Measurements from ENCODE around the gene ZDHHC11B.
"Not testable (repeated sequence)": the region's sequence is repeated elsewhere in the genome, so short reads cannot be mapped to it uniquely, and the experiment has no call there.

The ZDHHC11B gene

DNA sequence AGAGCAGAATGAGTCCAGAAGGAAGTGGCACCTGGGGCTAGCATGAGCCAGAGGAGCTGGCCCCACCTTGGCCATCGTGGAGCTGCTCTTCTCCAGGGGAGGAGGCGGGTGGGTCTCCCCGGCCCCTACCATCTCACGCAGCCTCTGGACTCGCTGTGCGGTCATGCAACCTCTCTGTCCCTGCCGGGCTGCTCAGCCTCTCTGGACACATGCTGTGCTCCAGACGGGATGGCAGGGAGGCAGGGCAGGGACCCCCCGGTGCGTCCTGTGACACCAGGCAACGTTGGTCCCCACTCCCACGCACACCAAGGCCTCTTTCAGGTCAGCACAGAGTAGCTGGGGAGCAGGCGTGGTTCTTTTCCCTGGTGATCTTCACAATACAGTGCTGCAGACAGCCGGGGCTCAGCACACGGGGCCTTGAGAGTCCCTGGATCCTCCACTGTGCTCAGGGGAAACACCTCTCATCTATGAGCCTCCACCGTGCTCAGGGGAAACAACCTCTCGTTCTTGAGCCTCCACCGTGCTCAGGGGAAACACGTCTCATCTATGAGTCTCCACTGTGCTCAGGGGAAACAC, 30.9 kb downstream of the ZDHHC11B start:
- not testable (repeated sequence) for DNase-seq (ENCODE audit: low read depth in 2 of 2)

DNA sequence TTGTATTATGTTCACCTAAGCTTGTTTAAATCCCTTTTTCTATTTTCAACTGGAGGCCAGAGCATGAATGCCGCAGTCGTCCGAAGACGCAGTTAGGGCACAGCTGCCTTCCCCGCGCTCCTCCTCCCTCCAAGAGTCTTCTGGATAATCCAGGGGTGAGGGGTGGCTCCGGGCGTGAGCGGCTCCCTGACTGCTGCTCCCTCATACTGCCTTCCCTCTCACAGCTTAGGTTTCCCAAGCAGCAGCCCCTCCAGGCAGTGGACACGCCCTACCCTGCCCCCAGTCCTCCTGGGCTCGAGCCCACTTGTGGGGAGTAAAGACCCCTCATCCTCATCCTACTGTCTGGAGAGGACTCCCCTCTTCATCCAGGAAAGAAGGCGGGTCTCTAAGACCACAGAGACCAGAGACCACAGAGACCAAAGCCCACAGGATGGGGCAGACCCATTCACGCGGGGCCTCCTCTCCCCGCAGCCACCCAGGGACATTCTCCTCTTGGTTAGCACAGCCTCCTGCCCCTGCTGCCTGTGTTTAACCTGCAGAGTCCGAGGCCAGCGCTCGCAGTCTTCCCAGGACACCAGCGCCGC, 31.9 kb downstream of the ZDHHC11B start:
- not testable (repeated sequence) for DNase-seq (ENCODE audit: low read depth in 2 of 2)

DNA sequence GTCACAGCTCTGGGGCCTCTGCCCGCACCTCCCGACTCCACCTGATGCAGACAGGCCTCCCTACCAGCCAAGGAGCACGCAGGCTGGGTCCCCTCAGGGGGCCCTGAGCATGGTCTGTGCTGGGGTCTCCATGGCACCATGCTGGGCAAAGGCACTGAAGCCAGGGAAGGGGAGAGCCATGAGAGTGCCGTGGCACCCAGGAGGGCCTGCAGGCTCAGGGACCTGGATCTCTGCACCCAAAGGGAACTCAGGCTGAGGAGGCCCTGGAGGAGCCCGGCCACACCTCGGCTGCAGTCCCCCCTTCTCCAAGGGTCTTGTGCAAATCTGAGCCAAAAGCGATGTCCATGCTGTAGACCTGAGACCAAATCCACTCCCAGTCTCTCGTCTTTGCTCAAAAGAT, 32.5 kb downstream of the ZDHHC11B start:
- DNase-seq (ENCODE audit: low read depth in 2 of 2): not testable (repeated sequence)

DNA sequence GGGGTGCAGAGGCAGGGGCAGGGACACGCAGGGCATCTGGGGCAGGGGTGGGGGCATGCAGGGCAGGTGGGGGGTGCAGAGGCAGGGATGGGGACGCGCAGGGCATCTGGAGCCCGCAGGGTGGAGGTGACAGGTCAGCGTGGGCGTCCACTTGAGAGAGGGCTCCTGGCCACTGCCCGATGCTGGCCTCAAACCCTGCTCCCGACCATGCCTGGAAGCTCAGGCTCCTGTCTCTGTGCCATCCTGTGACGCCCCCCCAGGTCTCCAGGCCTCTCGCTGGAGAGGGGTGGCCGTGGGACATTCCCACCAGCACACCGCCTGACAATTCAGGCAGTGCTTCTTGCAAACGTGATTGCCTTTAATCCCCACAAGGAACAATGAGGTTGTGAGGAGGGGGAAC, 33.0 kb downstream of the ZDHHC11B start:
- DNase-seq (ENCODE audit: low read depth in 2 of 2): no peak

DNA sequence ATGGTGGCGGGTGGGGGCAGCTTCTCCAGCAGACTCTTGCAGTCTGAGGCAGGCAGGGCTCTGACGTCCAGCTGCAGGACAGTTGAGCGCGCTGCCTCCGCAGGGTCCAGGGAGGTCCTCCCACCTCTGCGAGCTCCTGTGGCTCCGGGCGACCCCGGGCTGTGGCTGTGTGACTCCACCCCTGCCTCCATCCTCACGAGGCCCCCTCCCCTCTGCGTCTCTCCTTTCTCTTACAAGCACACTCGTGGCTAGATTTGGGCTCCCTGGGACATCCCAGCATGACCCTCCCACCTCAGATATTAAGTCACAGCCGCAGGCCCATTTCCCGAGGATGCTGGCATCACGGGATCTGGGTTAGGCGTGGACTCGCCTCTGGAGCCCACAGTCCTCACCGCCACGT, 34.3 kb downstream of the ZDHHC11B start:
- not testable (repeated sequence) for DNase-seq (ENCODE audit: low read depth in 2 of 2)

DNA sequence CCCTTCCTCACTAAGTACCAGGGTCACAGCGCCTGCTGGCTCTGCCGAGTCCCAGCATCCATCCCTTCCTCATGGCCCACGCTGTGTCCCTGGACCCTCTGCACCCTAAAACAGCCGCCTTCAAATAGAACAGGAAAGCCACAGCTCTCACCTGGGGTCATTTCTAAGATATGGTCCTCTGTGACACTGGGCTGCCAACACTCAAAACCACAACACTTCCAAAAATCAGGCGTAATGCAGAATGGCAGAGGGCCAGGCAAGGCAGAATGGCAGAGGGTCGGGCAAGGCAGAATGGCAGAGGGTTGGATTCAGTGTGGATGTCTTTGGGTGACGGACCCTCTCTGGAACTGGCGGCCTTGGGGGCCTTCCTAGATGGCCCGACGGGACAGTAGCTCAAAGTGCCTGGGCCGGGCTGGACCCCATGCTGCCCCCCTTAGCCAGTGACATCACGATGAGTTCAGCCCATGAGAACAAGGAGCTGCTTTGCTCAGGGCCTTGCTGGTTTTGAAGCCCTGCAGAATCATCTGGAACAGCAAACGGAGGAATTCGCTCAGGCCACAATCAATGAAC, 35.3 kb downstream of the ZDHHC11B start:
- no peak for DNase-seq (ENCODE audit: low read depth in 2 of 2)

DNA sequence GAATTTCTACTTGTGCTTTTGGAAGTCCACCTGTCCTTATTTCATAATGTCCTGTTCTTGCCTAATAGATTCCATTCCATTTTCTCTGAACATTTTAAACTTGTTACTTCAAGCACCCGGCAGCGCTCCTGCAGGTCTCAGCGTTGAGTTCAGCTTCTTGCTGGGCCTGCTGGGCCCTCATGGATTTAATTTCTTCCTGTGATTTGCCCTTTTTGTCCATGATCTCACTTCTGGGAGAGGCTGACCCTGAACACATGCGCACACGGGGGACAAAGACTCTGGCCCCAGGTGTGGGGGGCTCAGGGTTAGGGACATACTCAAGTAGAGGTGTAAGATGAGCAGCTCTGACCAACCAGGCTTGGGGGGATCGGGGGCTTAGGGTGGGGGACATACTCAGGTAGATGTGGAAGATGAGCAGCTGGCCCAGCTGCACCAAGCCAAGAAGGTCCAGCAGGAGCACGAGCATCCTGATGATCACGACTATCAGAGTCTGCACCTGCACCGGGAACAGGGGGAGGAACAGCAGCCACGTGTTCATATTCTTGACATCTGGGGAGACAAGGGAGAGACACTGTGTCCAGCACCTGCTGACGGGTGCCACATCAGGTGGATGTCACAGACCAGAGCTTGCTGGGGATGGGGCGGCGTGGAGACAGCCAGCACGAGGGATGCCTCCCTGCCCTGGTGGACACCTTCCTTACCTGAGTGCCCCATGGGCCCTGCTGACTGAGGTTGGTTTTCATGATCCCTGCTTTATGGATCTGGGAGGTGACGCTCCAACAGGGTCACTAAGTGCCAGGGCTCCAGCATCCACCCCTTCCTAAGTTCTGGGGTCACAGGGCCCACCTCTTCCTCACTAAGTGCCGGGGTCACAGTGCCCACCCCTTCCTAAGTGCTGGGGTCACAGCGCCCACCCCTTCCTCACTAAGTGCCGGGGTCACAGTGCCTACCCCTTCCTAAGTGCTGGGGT, 36.2 kb downstream of the ZDHHC11B start:
- not testable (repeated sequence) for DNase-seq (ENCODE audit: low read depth in 2 of 2)

DNA sequence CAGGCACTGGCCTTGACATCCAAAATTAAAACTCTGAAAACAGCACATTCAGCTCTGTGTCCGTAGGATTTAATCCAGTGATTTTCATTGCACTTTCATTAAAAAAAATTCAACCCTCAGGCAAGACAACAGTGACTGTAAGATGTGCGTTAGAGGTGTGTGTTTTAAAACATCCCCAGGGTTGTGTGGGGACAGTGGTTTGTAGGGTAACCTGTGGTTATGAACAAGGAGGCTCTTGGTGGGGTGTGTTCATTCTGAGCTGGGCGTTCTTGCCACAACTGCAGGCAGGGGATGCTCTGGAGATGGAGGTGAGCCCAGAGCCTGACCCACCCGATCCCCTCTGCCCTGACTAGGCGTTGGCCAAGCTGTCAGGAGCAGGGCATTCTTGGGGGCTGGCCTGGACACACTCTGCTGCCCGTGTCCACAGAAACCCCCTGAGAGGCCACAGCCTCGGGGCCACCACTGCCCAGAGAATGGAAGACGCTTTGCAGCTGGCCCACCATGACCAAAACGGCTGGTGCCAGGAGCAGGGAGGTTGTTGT, 37.2 kb downstream of the ZDHHC11B start:
- not testable (repeated sequence) for DNase-seq (ENCODE audit: low read depth in 2 of 2)

DNA sequence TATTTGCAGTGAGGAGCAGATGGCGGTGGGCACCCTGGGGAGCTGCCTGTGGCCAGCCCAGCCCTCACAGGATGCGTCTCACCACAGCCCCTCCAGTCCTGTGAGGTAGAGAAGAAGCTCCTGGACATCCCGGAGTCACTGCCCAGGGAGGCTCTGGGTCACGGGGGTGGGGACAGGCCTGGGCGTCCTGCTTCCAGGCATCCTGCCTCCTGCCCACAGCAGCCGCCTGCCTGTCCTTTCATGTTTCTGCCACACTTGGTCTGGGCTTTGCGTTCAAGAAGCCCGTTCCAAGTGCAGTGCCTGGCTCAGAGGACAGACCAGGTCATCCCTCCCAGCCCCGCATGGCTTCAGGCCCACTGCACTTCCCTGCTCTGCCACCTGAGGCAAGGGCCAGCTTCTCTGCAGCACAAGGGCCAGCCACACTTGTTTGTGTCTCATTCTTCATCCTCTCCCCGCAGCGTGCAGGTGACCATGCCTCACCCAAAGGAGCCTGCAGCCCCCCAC, 38.2 kb downstream of the ZDHHC11B start:
- no peak for DNase-seq (ENCODE audit: low read depth in 2 of 2)

DNA sequence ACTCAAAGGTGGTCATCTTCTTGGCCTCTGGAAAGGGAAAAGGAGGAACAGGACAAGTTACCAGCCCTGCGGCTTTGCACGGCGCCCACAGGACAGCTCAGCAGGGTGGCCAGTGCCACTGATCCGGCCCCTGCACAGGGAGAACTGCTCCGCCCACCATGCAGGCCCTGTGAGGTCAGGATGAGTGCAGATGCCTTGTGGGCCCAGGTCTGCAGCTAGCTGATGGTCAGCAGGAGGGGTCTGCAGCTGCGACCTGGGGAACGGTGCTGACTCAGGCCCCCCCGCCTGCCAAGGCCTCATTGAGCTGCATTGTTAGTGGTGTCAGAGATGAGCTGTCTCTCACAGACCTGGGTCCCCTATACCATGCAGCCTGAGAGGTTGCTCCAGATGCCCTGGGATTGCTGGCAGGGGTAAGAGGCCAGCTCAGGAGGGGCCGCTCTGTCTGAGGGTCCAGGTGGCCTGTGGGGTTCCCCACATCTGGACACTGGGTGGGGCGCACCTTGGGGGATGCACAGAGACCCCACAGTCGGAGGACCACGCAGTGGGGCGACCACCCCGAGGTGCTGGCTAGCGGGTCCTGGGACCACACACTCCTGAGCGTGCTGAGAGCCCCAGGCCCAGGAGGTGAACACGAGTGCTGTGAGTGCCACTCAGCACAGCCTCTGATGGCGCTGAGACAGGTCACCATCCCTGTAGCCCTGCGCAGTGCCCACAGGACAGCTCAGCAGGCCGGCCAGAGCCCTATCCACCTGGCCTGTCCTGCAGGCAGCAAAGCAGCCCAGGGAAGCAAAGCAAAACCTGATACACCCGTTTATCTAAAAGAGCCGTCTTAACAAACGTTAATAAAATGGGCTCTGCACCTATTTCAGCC, 39.0 kb downstream of the ZDHHC11B start:
- DNase-seq (ENCODE audit: low read depth in 2 of 2): not testable (repeated sequence)

DNA sequence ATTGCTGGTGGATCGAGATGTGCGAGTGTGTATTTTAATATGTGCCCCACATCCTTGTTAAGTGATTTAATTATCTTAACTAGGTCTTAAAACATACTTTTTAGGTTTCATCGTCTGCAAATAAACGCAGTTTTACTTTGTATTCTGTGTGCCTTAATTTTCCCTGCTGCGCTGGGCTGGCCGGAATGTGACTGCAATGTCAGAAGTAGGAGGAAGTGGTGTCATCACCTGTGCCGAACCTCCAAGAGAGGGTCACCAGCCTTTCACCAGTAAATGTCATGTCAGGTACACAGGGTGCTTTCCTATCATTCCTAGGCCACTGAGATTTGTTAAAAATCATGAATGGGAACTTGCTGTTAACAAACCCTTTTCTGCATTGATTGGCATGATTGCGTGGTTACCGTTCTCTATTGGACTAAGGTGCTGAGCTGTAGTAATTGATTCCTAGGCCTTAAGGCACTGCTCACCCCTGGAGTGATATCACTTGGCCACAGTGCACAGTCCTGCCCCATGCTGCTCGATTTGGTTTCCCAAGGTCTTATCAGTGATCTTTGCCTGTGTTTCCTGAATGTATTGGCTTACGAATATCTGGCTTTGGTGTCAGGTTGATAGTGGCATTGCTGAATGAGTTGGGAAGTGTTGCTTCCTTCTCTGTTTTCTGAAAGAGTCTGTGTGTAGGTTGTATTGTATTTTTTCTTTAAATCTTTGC, 40.7 kb downstream of the ZDHHC11B start:
- not testable (repeated sequence) for DNase-seq (ENCODE audit: low read depth in 2 of 2)

DNA sequence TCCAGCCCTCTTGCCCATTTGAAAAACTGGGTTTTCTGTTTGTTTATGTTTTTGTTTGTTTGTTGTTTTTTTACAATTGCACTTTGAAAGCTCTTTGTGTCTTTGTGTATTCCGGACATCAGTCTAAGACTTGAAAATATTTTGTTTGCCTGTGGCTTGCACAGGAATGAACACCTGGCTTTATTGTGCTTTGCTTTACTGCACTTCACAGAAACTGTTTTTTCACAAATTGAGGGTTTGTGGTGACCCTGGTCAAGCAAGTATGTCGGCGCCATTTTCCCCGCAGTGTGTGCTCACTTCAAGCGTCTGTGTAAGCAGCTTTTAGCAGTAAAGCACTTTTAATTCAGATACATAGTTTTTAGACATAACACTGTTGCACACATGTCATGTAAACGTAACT, 42.3 kb downstream of the ZDHHC11B start:
- DNase-seq (ENCODE audit: low read depth in 2 of 2): not testable (repeated sequence)

DNA sequence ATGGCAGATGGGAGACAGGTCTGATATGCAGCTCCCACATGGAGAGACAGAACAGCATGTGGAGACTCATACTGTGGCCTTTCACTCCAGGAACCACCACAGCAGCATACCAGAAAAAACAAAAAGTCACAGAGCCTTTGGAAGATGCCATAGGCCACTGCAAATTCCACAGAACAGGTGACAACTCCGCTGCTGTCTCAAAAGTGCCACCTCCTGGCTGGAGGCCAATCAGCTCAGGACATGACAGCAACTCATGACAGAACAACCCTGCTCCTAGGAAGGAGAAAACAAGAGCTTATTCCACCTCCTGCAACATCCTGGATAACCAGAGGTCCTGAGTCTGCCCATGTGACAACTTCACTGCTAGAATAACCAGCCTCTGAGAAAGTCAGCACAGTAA, 50.4 kb downstream of the ZDHHC11B start:
- not testable (repeated sequence) for DNase-seq (ENCODE audit: low read depth in 2 of 2)

DNA sequence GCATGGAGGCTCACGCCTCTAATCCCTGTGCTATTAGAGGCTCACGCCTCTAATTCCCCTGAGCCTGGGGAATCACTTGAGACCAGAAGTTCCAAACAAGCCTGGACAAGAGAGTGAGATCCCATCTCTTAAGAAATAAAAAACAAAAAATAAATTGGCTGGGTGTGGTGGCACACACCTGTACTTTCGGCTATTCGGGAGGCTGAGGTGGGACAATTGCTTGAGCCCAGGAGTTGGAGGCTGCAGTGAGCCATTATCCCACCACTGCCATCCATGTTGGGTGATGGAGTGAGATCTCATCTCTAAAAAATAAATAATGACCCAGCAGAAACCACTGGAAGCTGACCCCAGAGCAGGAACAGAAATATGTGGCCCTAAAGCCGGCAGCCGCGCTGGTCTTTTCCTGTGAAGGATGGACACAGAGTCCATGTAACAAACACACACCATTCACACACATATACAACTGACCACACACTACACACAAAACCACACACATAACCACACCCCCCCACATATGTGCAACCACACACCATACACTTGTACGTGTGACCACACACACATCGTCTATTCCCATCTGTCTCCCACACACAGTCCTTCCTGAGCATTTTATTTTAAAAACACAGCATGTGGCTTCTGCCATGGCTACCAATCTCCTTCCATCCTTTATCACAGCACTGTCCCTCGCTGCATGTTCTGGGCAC, 51.6 kb downstream of the ZDHHC11B start:
- not testable (repeated sequence) for DNase-seq (ENCODE audit: low read depth in 2 of 2)

DNA sequence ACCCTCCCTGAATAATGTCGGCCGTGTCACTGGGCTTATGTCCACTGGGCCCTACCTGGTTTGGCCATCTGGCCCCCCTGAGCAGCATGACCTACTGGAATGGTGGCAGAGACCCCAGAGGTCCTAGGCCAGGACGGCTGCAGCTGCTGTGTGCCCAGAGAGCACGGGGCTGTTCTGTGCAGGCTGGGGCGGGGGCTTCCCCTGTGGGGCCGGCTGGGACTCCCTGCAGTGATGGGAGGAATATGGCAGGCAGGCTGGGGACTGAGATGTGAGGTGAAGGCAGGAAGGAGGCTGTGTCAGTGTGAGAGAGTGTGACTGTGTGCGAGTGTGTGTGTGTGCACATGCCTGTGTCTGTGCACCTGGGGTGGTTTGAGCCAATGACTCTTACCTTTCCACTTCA, 55.3 kb downstream of the ZDHHC11B start:
- DNase-seq (ENCODE audit: low read depth in 2 of 2): not testable (repeated sequence)

DNA sequence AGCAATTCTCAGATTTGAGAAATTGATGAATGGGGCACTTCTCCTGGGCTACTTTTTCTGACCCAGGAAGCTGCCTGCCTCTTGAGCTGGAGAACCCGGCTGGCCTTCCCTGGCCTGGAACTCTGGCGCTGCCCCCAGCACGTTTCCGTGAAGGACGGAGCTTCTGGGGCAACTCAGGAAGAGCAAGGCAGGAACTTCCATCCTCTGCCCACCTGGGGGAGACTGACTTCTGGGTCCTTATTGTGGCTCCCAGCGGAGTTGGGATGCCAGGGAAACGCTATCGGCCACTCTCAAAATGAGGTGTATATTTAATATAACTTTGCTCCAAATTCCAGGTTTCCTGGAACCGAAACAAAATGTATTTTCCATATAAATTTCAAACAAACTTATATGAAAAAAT, 57.4 kb downstream of the ZDHHC11B start:
- DNase-seq (ENCODE audit: low read depth in 2 of 2): not testable (repeated sequence)

DNA sequence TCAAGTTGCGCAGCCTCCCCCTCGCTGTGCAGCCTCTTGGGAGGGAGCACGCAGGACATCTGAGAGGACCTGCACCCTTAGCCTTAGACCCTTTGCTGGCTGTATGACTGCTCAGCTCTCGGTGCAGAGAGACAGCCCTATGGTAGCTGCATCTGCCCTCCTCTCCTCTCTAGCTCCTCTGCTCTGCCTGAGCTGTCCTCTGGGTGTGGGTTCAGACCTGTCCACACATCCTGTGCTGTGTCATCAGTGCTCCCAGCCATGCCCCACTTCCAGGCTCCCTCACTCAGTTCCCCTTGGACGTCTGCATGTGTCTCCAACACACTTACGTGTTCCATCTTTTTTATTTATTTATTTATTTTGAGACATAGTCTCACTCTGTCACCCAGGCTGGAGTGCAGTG, 60.7 kb downstream of the ZDHHC11B start:
- DNase-seq (ENCODE audit: low read depth in 2 of 2): not testable (repeated sequence)

DNA sequence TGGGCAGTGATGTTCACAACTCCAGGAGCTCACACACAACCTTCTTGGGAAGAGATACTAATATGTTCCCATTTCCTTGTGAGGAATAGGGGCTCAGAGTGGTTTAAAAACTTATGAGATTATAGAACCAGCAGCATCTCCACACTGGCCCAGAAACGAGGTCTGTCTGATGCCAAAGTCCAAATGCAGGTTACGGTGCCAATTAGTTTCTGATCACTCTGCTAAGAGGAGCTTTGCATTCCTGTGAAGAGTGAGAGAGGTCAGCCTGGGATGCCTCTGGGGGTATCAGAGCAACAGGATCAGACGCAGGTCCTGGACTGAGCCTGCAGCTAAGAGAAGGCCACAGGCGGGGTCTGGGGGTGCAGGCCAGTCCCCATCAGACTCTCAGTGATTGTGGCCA, 61.2 kb downstream of the ZDHHC11B start:
- not testable (repeated sequence) for DNase-seq (ENCODE audit: low read depth in 2 of 2)

DNA sequence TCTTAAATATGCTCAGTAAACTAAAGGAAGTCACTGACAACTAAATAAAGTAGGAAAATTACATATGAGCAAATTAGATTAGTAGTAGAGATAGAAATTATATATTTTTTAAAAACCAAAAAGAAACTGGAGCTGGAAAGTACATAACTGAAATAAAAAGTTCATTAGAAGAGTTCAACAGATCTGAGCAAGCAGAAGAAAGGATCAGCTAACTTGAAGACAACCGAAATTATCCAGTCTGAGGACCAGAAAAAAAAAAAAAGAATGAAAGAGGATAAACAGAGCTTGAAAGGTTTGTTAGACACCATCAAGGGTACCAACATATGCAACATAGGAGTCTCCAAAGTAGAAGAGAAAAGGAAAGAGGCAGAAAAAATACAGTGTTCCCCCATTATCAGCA, 65.2 kb downstream of the ZDHHC11B start:
- not testable (repeated sequence) for DNase-seq (ENCODE audit: low read depth in 2 of 2)

DNA sequence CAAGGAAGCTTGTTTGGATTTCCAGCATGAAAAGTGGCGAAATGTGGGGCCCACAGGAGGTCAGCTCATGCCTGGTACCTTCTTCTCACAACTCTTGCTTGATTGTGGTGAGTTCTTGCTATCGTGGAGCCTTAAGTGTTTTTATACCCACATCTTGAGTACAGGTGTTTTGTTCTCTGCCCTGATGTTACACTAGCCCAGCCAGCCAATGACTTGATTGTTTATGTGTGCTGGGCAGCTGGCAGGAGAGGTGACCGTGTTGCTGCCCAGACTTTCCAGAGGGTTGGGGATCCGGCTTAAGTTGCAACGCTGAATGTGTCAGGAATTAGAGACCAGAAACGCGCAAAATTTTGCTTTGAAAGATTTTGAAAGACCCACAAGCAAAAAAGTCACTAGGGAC, 67.4 kb downstream of the ZDHHC11B start:
- no peak for DNase-seq (ENCODE audit: low read depth in 2 of 2)
